Neuron (in vitro differentiated cells): ENCODE measurements around the gene UIMC1.

ENCODE experiments used
- H2AFZ ChIP-seq: one replicate; pipeline ENCODE4 v1.6.1; 2013; ENCODE audit warnings: low read depth, mild to moderate bottlenecking, inconsistent platforms, low read length, moderate library complexity
- H3K27me3 ChIP-seq: one replicate; pipeline ENCODE4 v1.6.1; 2013; ENCODE audit warnings: low read length; ENCODE audit not compliant: insufficient read depth
- H3K36me3 ChIP-seq: one replicate; pipeline ENCODE4 v1.6.1; 2013; ENCODE audit warnings: low read length; ENCODE audit not compliant: insufficient read depth
- H3K4me1 ChIP-seq: one replicate; pipeline ENCODE4 v1.6.1; 2013; ENCODE audit warnings: low read length; ENCODE audit not compliant: insufficient read depth
- H3K4me3 ChIP-seq: 2 replicates; pipeline ENCODE4 v1.5.1; 2013; ENCODE audit warnings: mild to moderate bottlenecking, low read length, moderate library complexity
- H3K9me3 ChIP-seq: one replicate; pipeline ENCODE4 v1.6.1; 2013; ENCODE audit warnings: low read length

UIMC1 gene

DNA sequence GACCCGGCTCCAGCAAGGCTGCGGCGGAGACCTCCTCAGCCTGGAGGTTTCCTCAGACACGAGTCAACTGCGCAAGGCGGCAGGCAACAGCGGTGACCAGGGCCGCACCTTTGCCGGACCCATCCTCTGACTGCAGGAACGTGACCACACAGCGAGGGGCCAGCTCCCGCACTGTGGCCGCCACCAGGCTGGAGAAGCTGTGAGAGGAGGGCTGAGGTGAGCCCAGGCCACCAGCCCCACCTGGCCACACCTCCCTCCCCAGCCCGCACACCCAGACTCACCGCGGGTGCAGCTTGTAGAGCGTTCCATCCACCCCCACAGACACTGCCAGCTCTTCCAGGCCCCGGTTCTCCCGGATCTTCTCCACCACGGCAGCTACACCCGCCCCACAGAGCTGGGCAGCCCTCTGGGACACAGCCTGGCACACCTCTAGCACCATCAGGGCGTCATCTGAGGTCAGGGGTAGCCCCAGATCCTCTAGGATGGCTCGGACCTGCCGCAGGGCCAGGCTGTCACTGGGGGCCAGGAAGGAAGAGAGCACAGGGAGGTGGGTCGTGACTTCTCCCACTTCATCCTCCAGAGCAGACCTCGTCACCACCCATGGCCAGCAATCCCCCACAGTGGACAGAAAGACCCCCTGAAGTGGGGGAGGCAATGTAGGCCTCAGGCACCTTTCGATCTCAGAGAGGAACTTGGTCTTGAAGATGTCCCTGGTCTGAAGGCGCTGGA lies 125.4 kb downstream of the UIMC1 start:
- no peaks in the 10 kb centered on the region for H3K27me3 ChIP-seq
- no peaks in the 10 kb centered on the region for H3K36me3 ChIP-seq
- H3K4me1 ChIP-seq = peaks cover 40% of the 10 kb centered on the region
- no peak overlapping the region for H2AFZ ChIP-seq
- no peaks in the 10 kb centered on the region for H3K9me3 ChIP-seq
- H3K4me3 ChIP-seq = no peak overlapping the region

DNA sequence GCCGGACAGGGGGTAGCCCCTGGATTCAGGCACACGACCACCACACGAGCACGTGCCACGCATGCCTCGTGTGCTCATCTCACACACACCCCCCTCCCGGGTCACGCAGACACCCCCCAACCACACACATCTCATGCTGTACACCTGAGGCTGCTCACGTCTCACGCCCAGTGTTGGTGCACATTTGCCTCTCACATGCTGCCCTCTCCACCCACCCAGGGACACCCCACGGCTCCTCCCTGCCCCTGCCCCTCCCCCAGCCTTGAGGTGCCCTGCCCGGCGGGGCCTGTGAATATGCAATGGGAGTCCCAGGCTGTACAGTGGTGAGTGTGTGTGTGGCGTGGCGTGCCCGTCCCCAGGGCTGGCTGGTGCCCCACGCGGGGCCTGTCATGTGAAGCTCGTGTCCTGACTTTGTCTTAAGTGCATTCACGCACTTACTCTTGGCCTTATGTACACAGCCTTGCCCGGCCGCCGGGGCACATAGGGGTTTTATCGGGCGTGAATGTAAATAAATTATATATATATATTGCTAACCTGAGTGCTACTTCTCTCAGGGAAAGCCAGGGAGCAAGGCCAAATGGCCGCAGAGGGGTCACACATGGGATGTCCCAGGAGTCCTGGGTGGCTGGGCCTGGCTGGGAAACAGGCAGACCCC lies 126.1 kb downstream of the UIMC1 start:
- Histone ChIP-seq H3K36me3 (no peaks in the 10 kb centered on the region), H2AFZ (no peak overlapping the region), H3K9me3 (no peaks in the 10 kb centered on the region), H3K27me3 (no peaks in the 10 kb centered on the region), H3K4me1 (peaks cover 40% of the 10 kb centered on the region), H3K4me3 (no peak overlapping the region)

- Histone ChIP-seq H2AFZ (no peak overlapping the region), H3K9me3 (no peaks in the 10 kb centered on the region), H3K27me3 (no peaks in the 10 kb centered on the region), H3K4me3 (no peak overlapping the region), H3K4me1 (peaks cover 35% of the 10 kb centered on the region), H3K36me3 (no peaks in the 10 kb centered on the region)
These were observed 126.8 kb downstream of the UIMC1 start for GRCh38 chr5:176879663-176880361.

GRCh38 chr5:176878906-176879662 lies 127.5 kb downstream of the UIMC1 start:
- Histone ChIP-seq H3K27me3 (no peaks in the 10 kb centered on the region), H3K36me3 (no peaks in the 10 kb centered on the region), H3K9me3 (no peaks in the 10 kb centered on the region), H2AFZ (no peak overlapping the region), H3K4me1 (peaks cover 28% of the 10 kb centered on the region), H3K4me3 (no peak overlapping the region)

GRCh38 chr5:176878463-176878862 lies 128.1 kb downstream of the UIMC1 start:
- Histone ChIP-seq H3K36me3 (no peaks in the 10 kb centered on the region), H2AFZ (no peak overlapping the region), H3K27me3 (no peaks in the 10 kb centered on the region), H3K4me1 (peaks cover 23% of the 10 kb centered on the region), H3K9me3 (no peaks in the 10 kb centered on the region), H3K4me3 (no peak overlapping the region)

- Histone ChIP-seq H3K4me3 (no peak overlapping the region), H3K4me1 (peaks cover 17% of the 10 kb centered on the region), H2AFZ (no peak overlapping the region), H3K27me3 (no peaks in the 10 kb centered on the region), H3K9me3 (no peaks in the 10 kb centered on the region), H3K36me3 (no peaks in the 10 kb centered on the region)
These were observed 128.7 kb downstream of the UIMC1 start for GRCh38 chr5:176877793-176878331.

- H3K4me3 ChIP-seq = no peak overlapping the region
- no peaks in the 10 kb centered on the region for H3K27me3 ChIP-seq
- H3K36me3 ChIP-seq = no peaks in the 10 kb centered on the region
- H2AFZ ChIP-seq = no peak overlapping the region
- peaks cover 7% of the 10 kb centered on the region for H3K4me1 ChIP-seq
- H3K9me3 ChIP-seq = no peaks in the 10 kb centered on the region
These were observed 129.8 kb downstream of the UIMC1 start for GRCh38 chr5:176876506-176877431.

DNA sequence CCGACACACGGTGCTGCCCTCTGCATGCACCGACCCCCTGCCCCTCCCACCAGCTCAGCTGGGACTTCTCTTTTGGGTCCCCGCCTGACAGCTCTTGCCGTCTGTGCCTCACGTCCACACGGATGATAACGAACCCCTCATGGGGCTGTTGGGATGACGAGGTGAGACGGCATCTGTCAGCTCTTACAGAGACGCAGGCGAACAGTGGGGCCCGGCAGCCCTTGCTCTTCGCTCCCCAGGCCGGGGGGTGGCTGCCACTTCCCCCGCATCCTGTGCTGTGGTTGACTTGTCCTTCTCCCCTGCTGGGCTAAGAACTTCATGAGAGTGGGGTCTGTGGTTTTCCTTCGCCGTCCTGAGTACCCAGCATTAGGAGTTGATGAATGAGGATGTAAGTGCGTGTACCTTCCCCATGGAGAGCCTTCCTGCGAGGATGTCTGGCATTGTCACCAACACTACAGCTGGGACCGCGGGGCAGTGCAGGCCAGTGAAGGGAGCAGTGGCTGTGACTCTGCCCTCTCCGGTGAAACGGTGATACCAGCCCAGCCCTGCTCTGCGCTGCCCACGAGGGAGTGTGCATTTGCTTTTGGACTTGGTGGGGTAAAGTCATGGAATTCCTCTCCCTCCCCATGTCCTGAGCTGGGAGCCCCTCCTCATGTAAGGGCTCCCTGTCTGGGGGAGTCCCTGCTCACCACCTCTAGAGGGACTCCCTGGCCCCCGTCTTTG lies 130.6 kb downstream of the UIMC1 start:
- no peak overlapping the region for H2AFZ ChIP-seq
- peaks cover 7% of the 10 kb centered on the region for H3K4me1 ChIP-seq
- no peak overlapping the region for H3K4me3 ChIP-seq
- H3K9me3 ChIP-seq = no peaks in the 10 kb centered on the region
- H3K36me3 ChIP-seq = no peaks in the 10 kb centered on the region
- no peaks in the 10 kb centered on the region for H3K27me3 ChIP-seq

GRCh38 chr5:176875014-176875550 lies 131.5 kb downstream of the UIMC1 start:
- peaks cover 7% of the 10 kb centered on the region for H3K4me1 ChIP-seq
- H3K4me3 ChIP-seq = no peak overlapping the region
- no peaks in the 10 kb centered on the region for H3K36me3 ChIP-seq
- no peaks in the 10 kb centered on the region for H3K9me3 ChIP-seq
- no peaks in the 10 kb centered on the region for H3K27me3 ChIP-seq
- no peak overlapping the region for H2AFZ ChIP-seq

DNA sequence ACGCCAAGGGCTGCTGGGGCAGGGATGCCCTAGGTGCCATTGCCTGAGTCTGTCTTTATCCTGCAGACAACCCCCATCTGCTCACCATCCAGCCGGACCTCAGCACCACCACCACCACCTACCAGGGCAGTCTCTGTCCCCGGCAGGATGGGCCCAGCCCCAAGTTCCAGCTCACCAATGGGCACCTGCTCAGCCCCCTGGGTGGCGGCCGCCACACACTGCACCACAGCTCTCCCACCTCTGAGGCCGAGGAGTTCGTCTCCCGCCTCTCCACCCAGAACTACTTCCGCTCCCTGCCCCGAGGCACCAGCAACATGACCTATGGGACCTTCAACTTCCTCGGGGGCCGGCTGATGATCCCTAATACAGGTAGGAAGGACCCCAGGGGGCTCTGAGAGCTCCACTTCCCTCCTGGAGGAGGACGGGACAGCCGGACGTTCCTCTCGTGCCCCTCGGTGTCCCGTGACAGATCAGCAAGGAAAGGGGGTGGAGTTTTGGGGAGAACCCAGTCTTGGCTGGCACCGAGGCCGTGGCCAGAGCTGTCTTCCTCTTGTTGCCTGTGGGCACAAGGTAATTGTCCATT lies 132.3 kb downstream of the UIMC1 start:
- Histone ChIP-seq H3K4me1 (peaks cover 1% of the 10 kb centered on the region), H2AFZ (no peak overlapping the region), H3K36me3 (no peaks in the 10 kb centered on the region), H3K27me3 (no peaks in the 10 kb centered on the region), H3K4me3 (no peak overlapping the region), H3K9me3 (no peaks in the 10 kb centered on the region)

- Histone ChIP-seq H3K27me3 (no peaks in the 10 kb centered on the region), H3K36me3 (no peaks in the 10 kb centered on the region), H3K4me1 (peaks cover 2% of the 10 kb centered on the region), H3K9me3 (no peaks in the 10 kb centered on the region), H2AFZ (no peak overlapping the region), H3K4me3 (no peak overlapping the region)
These were observed 132.9 kb downstream of the UIMC1 start for GRCh38 chr5:176873541-176874172.
